Stimulated activated CD4-positive, alpha-beta T cell treated with anti-CD3 and anti-CD28 coated beads, Interleukin-1b, Interleukin-23, amount 100 ng/mL, for 1 hour (primary cell): ENCODE results near the gene TSPAN15.
"Not testable (repeated sequence)": the region's sequence is repeated elsewhere in the genome, so short reads cannot be mapped to it uniquely, and the experiment has no call there.

Experiments
- DNase-seq, 2 donors: peaks; one replicate each; pipeline ENCODE4 v3.0.0-alpha.2; 2020; ENCODE audit warnings: low read depth in 2 of 2

The TSPAN15 gene

GRCh38 chr10:69486922-69487730 is 35.9 kb downstream of the TSPAN15 start:
- DNase-seq, result no peak

- DNase-seq, result not testable (repeated sequence)
These were observed 37.0 kb downstream of the TSPAN15 start for GRCh38 chr10:69488149-69488844.

GRCh38 chr10:69488856-69489255 is 37.6 kb downstream of the TSPAN15 start:
- DNase-seq, result not testable (repeated sequence)

- DNase-seq, result no peak
These were observed 38.3 kb downstream of the TSPAN15 start for GRCh38 chr10:69489506-69490090.

- DNase-seq, result no peak
These were observed 39.6 kb downstream of the TSPAN15 start for GRCh38 chr10:69490876-69491275.

- no peak for DNase-seq
These were observed 40.3 kb downstream of the TSPAN15 start for GRCh38 chr10:69491611-69492010.

GRCh38 chr10:69492091-69492745 is 41.0 kb downstream of the TSPAN15 start:
- no peak for DNase-seq

GRCh38 chr10:69492746-69493462 is 41.6 kb downstream of the TSPAN15 start:
- no peak for DNase-seq

- DNase-seq, result no peak
These were observed 43.6 kb downstream of the TSPAN15 start for GRCh38 chr10:69494626-69495558.

GRCh38 chr10:69495666-69496065 is 44.4 kb downstream of the TSPAN15 start:
- DNase-seq, result no peak

- no peak for DNase-seq
These were observed 45.3 kb downstream of the TSPAN15 start for GRCh38 chr10:69496352-69497230.

- no peak for DNase-seq
These were observed 45.9 kb downstream of the TSPAN15 start for GRCh38 chr10:69497231-69497561.

GRCh38 chr10:69497611-69498390 is 46.5 kb downstream of the TSPAN15 start:
- DNase-seq, result no peak

GRCh38 chr10:69498711-69499471 is 47.6 kb downstream of the TSPAN15 start:
- DNase-seq, result no peak

GRCh38 chr10:69499726-69500689 is 48.7 kb downstream of the TSPAN15 start:
- DNase-seq, result no peak

- no peak for DNase-seq
These were observed 49.7 kb downstream of the TSPAN15 start for GRCh38 chr10:69500864-69501468.
